ENCODE data around the gene PDE6B.

The PDE6B gene

DNA sequence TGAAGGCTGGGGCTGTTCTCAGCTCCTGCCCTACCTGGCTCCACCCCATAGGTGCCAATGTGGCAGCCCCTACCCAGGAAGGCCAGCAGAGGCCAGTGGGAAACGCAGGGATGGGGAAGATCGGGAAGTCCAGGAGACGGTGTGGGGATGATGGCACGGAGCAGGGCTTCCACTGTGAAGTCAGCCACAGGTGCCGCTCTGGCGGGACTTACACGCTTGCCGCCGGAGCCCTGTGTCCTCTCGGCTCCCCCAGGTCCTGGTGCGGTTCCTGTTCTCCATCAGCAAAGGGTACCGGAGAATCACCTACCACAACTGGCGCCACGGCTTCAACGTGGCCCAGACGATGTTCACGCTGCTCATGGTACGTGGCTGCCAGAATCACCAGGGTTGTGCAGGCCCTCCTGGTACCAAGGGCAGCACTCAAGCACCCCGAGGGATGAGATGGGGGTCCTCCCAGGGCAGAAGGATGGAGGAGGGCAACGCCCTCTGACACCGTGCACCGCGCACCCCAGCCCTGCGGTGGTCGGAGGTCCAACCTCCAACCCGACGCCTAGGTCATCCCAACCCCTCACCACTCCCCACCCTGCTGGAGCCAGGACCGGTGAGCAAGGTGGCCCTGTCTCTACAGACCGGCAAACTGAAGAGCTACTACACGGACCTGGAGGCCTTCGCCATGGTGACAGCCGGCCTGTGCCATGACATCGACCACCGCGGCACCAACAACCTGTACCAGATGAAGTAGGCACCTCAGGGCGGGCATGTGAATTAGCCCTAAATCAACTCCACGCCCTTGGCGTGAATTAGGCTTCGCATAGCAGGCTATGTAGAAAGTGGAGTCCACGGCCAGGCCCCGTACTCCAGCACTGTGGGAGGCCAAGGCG lies 36.7 kb downstream of the PDE6B start:
- no peak for DNase-seq (ENCODE audit: extremely low read depth, low read depth)
- TF ChIP-seq, protein P1, sequence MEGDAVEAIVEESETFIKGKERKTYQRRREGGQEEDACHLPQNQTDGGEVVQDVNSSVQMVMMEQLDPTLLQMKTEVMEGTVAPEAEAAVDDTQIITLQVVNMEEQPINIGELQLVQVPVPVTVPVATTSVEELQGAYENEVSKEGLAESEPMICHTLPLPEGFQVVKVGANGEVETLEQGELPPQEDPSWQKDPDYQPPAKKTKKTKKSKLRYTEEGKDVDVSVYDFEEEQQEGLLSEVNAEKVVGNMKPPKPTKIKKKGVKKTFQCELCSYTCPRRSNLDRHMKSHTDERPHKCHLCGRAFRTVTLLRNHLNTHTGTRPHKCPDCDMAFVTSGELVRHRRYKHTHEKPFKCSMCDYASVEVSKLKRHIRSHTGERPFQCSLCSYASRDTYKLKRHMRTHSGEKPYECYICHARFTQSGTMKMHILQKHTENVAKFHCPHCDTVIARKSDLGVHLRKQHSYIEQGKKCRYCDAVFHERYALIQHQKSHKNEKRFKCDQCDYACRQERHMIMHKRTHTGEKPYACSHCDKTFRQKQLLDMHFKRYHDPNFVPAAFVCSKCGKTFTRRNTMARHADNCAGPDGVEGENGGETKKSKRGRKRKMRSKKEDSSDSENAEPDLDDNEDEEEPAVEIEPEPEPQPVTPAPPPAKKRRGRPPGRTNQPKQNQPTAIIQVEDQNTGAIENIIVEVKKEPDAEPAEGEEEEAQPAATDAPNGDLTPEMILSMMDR (IDR thresholded peaks at IDR 0.05; ENCODE audit: low read depth, low read length): no peak

GRCh38 chr4:663046-663437 lies 37.7 kb downstream of the PDE6B start:
- no peak for DNase-seq (ENCODE audit: extremely low read depth, low read depth)

GRCh38 chr4:663438-664428 lies 38.4 kb downstream of the PDE6B start:
- no peak for DNase-seq (ENCODE audit: extremely low read depth, low read depth)
- TF ChIP-seq, protein P1 (IDR thresholded peaks at IDR 0.05; ENCODE audit: low read depth, low read length): no peak

More at GRCh38 chr4:663046-663437, 37.7 kb downstream of the PDE6B start:
- TF ChIP-seq, protein P1 (IDR thresholded peaks at IDR 0.05; ENCODE audit: low read depth, low read length): no peak

DNA sequence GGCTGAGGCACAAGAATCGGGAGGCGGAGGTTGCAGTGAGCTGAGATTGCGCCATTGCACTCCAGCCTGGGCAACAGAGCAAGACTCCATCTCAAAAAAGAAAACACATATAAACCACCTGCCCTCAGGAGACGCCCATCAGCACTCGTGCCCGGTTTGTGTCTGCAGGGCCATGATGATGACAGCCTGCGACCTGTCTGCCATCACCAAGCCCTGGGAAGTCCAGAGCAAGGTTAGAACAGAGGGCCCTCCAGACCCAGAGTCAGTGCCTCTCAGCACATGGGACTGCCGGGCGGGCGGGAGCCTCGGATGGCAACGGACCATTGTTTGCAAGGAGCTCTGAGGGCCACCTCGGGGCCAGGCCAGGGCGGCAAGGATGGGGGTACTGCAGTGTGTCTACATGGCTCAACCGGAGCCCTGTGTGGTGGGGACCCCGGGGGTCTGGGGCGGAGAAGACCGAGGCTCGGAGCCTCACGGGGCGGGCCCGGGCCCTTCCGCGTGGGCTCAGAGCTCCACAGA lies 39.4 kb downstream of the PDE6B start:
- DNase-seq (ENCODE audit: extremely low read depth, low read depth): no peak
- TF ChIP-seq, protein P1 (IDR thresholded peaks at IDR 0.05; ENCODE audit: low read depth, low read length): no peak

GRCh38 chr4:665381-665750 lies 40.0 kb downstream of the PDE6B start:
- TF ChIP-seq, protein P1 (IDR thresholded peaks at IDR 0.05; ENCODE audit: low read depth, low read length): no peak
- no peak for DNase-seq (ENCODE audit: extremely low read depth, low read depth)

DNA sequence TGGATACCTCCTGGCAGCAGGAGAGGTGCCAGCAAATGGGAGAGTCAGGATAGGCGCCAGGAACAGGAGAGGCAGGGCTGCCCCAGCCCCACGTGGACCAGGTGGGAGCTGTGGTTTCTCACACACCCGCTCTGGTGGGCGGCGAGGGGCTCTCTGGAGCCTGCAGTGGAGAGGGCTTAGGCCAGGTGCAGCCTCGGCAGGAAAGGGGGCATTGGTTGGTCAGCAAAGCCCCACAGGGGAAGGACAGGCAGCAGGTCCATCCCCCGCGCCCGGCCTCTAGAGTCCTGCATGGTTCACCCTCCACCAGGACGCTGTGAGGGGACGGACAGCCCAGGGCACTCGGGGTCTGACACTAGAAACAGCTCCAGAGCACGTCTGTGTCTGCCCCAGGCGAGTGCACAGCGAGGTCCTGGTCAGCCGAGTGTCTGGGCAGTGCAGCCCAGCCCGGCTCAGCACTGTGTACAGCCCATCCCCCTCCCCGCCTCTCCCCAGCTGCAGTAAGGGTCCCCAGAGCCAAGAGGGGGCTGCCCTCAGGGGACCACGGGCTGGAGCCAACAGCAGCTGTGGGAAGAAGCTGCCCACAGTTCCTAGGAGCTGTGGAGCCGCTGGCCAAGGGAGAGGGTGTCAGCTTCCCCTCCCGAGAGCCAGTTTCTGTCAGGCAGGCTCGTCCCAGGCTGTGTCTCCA lies 40.5 kb downstream of the PDE6B start:
- TF ChIP-seq, protein P1 (IDR thresholded peaks at IDR 0.05; ENCODE audit: low read depth, low read length): no peak
- DNase-seq (ENCODE audit: extremely low read depth, low read depth): no peak

Measured in AG09319 (cell line).